ENCODE measurements around the gene PLEKHA7. TPM values are rescaled to one million over a fixed set of nuclear protein-coding genes. Genes with fewer than 3 reads are reported as not detected.

Gene PLEKHA7
- total RNA-seq, 2 experiments from 2014 or later: 0.13 TPM; not detected in 1

DNA sequence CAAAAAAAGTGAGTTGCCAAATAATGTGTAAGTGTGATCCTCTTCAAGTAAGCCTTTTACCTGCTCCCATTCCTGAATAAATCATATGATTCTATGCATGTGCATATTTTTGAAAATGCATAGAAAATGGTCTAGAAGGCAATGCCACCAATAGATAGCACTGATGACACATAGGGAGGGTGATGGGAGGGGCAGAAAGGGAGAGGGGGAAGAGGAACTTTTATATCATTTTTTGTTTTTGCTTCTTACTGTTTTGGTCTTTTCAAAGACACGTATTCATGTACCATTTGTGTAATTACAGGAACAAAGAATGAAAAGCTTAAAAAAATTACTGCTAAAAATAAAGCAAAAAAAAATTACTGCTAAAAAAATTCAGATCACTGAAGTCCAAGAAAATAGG, 215.0 kb downstream of the PLEKHA7 start:
- H3K4me3 ChIP-seq (ENCODE audit: low read depth, low read length, poor library complexity, severe bottlenecking): no peak overlapping the region
- H3K4me2 ChIP-seq (ENCODE audit: low read length): no peak overlapping the region
- no peaks in the 10 kb centered on the region for H3K36me3 ChIP-seq (ENCODE audit: insufficient read depth, low read length)
- H4K20me1 ChIP-seq (ENCODE audit: insufficient read depth, low read length): no peaks in the 10 kb centered on the region
- H3K79me2 ChIP-seq (ENCODE audit: insufficient read depth, low read depth, low read length): no peaks in the 10 kb centered on the region
- no peaks in the 10 kb centered on the region for H3K9me2 ChIP-seq (ENCODE audit: insufficient read depth, low read length)
- TF ChIP-seq EZH2phosphoT487 (IDR thresholded peaks at IDR 0.05; ENCODE audit: borderline replicate concordance, low read depth, low read length): no peak
- TF ChIP-seq, protein P1, sequence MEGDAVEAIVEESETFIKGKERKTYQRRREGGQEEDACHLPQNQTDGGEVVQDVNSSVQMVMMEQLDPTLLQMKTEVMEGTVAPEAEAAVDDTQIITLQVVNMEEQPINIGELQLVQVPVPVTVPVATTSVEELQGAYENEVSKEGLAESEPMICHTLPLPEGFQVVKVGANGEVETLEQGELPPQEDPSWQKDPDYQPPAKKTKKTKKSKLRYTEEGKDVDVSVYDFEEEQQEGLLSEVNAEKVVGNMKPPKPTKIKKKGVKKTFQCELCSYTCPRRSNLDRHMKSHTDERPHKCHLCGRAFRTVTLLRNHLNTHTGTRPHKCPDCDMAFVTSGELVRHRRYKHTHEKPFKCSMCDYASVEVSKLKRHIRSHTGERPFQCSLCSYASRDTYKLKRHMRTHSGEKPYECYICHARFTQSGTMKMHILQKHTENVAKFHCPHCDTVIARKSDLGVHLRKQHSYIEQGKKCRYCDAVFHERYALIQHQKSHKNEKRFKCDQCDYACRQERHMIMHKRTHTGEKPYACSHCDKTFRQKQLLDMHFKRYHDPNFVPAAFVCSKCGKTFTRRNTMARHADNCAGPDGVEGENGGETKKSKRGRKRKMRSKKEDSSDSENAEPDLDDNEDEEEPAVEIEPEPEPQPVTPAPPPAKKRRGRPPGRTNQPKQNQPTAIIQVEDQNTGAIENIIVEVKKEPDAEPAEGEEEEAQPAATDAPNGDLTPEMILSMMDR (conservative IDR thresholded peaks at IDR 0.05; ENCODE audit: low read length): no peak
- no peaks in the 10 kb centered on the region for H3K9me3 ChIP-seq (ENCODE audit: low read length)
- H3K4me1 ChIP-seq (ENCODE audit: insufficient read depth, low read length, poor library complexity, severe bottlenecking): no peaks in the 10 kb centered on the region
- H2AFZ ChIP-seq (ENCODE audit: low read length): no peak overlapping the region
- CTCF ChIA-PET (ENCODE audit: unreplicated experiment): no interaction called here
- H3K27ac ChIP-seq (ENCODE audit: low read depth, low read length, poor library complexity, severe bottlenecking): no peak overlapping the region
- intact Hi-C loops (cut with micrococcal nuclease; ENCODE audit: unreplicated experiment): no loop called here
- no TSS peak for BruUV-seq (replicated peaks)
- POLR2A ChIA-PET: interaction anchor here (0.7 kb wide), 1 partner anchor 12 kb away, joined by 3 read pairs; no protein-coding TSS in a partner anchor
- DNase-seq (ENCODE audit: low spot score): no peak

DNA sequence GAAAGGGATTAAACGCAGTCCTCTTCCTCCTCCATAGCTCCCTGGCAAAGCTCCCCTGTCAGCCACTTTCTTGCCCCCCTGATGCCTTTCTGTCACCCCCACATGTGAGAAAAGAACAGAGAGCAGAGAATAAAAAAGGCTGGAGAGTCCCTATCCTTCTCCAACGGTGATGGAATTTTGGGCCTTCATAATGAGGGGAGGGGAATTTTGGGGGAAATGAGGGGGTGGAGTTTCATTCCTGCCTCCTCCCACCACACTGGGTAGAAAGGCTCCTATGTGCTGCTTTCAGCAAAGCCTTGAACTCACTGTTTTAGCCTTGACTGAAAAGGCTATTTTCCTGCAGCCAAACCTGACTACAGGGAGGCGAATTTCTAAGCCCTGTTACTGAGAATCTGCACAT, 216.4 kb downstream of the PLEKHA7 start:
- Histone ChIP-seq H3K9me2 (ENCODE audit: insufficient read depth, low read length) (no peaks in the 10 kb centered on the region), H3K4me1 (ENCODE audit: insufficient read depth, low read length, poor library complexity, severe bottlenecking) (no peaks in the 10 kb centered on the region), H3K36me3 (ENCODE audit: insufficient read depth, low read length) (no peaks in the 10 kb centered on the region), H3K27ac (ENCODE audit: low read depth, low read length, poor library complexity, severe bottlenecking) (no peak overlapping the region), H3K4me3 (ENCODE audit: low read depth, low read length, poor library complexity, severe bottlenecking) (no peak overlapping the region), H4K20me1 (ENCODE audit: insufficient read depth, low read length) (no peaks in the 10 kb centered on the region), H3K9me3 (ENCODE audit: low read length) (no peaks in the 10 kb centered on the region), H3K79me2 (ENCODE audit: insufficient read depth, low read depth, low read length) (no peaks in the 10 kb centered on the region), H3K4me2 (ENCODE audit: low read length) (no peak overlapping the region), H2AFZ (ENCODE audit: low read length) (no peak overlapping the region)
- POLR2A ChIA-PET: no interaction called here
- CTCF ChIA-PET (ENCODE audit: unreplicated experiment): no interaction called here
- intact Hi-C loops (cut with micrococcal nuclease; ENCODE audit: unreplicated experiment): no loop called here
- DNase-seq (ENCODE audit: low spot score): no peak
- BruUV-seq (replicated peaks): no TSS peak
- TF ChIP-seq EZH2phosphoT487 (IDR thresholded peaks at IDR 0.05; ENCODE audit: borderline replicate concordance, low read depth, low read length): no peak
- TF ChIP-seq, protein P1 (conservative IDR thresholded peaks at IDR 0.05; ENCODE audit: low read length): no peak

DNA sequence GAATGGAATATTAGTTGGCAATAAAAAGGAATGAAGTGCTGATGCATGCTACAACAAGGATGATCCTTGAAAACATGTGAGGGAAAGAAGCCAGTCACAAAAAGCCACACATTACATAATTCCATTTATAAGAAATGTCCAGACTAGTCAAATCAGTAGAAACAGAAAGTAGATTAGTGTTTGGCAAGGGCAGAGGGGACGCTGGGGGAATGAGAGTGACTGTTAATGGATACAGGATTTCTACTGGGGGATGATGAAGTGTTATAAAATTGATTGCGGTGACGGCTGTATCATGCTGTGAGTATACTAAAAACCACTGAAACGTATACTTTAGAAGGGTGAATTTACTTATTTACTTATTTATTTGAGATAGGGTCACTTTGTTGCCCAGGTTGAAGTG, 217.9 kb downstream of the PLEKHA7 start:
- no peaks in the 10 kb centered on the region for H3K36me3 ChIP-seq (ENCODE audit: insufficient read depth, low read length)
- no peak overlapping the region for H3K4me2 ChIP-seq (ENCODE audit: low read length)
- H3K79me2 ChIP-seq (ENCODE audit: insufficient read depth, low read depth, low read length): no peaks in the 10 kb centered on the region
- no TSS peak for BruUV-seq (replicated peaks)
- H3K27ac ChIP-seq (ENCODE audit: low read depth, low read length, poor library complexity, severe bottlenecking): no peak overlapping the region
- TF ChIP-seq EZH2phosphoT487 (IDR thresholded peaks at IDR 0.05; ENCODE audit: borderline replicate concordance, low read depth, low read length): no peak
- TF ChIP-seq, protein P1 (conservative IDR thresholded peaks at IDR 0.05; ENCODE audit: low read length): no peak
- H3K9me2 ChIP-seq (ENCODE audit: insufficient read depth, low read length): no peaks in the 10 kb centered on the region
- CTCF ChIA-PET (ENCODE audit: unreplicated experiment): no interaction called here
- no peaks in the 10 kb centered on the region for H4K20me1 ChIP-seq (ENCODE audit: insufficient read depth, low read length)
- POLR2A ChIA-PET: interaction anchor here (0.7 kb wide), 1 partner anchor 14 kb away, joined by 5 read pairs; no protein-coding TSS in a partner anchor
- no peak overlapping the region for H2AFZ ChIP-seq (ENCODE audit: low read length)
- no peaks in the 10 kb centered on the region for H3K9me3 ChIP-seq (ENCODE audit: low read length)
- H3K4me1 ChIP-seq (ENCODE audit: insufficient read depth, low read length, poor library complexity, severe bottlenecking): no peaks in the 10 kb centered on the region
- intact Hi-C loops (cut with micrococcal nuclease; ENCODE audit: unreplicated experiment): no loop called here
- DNase-seq (ENCODE audit: low spot score): no peak
- no peak overlapping the region for H3K4me3 ChIP-seq (ENCODE audit: low read depth, low read length, poor library complexity, severe bottlenecking)
